ENCODE measurements around the gene PTOV1.

PTOV1 gene

GRCh38 chr19:49831592-49831991, 19.4 kb upstream of the PTOV1 start:
- ChIA-PET CTCF (no interaction called here), POLR2A (interaction anchor here (0.6 kb wide), 1 partner anchor 10 kb away, joined by 3 read pairs; no protein-coding TSS in a partner anchor)
- no peak for DNase-seq (ENCODE audit: low read depth, low spot score)
- TF ChIP-seq CTCF (IDR thresholded peaks at IDR 0.05; ENCODE audit: insufficient read depth, low read length, missing control alignments), result no peak
- no peak overlapping the region for H3K4me3 ChIP-seq (ENCODE audit: low read depth, low read length)

DNA sequence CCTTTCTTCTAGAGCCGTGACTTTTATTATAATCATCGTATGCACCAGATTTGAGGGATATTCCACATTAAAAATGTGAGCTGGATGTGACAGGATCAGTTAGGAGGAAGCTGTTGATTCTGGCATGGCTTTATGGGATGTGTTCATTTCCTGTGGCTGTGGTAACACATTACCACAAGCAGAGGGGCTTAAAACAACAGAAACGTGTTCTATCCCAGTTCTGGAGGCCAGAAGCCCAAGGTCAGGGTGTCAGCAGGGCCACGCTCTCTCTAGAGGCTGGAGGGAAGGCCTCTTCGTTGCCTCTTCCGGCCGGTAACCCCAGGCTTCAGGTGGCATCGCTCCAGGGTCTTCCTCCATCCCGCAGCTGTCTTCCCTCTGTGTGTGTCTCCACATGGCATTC, 18.4 kb upstream of the PTOV1 start:
- H3K4me3 ChIP-seq (ENCODE audit: low read depth, low read length), result no peak overlapping the region
- DNase-seq (ENCODE audit: low read depth, low spot score), result no peak
- TF ChIP-seq CTCF (IDR thresholded peaks at IDR 0.05; ENCODE audit: insufficient read depth, low read length, missing control alignments), result no peak
- ChIA-PET CTCF (no interaction called here), POLR2A (interaction anchor here (0.6 kb wide), 1 partner anchor 66 kb away, joined by 3 read pairs; the partner anchor contains the start of gene AP2A1)

- H3K4me3 ChIP-seq (ENCODE audit: low read depth, low read length), result no peak overlapping the region
- no peak for DNase-seq (ENCODE audit: low read depth, low spot score)
- ChIA-PET CTCF (no interaction called here), POLR2A (no interaction called here)
- TF ChIP-seq CTCF (IDR thresholded peaks at IDR 0.05; ENCODE audit: insufficient read depth, low read length, missing control alignments), result no peak
These were observed 17.4 kb upstream of the PTOV1 start for GRCh38 chr19:49833599-49833998.

DNA sequence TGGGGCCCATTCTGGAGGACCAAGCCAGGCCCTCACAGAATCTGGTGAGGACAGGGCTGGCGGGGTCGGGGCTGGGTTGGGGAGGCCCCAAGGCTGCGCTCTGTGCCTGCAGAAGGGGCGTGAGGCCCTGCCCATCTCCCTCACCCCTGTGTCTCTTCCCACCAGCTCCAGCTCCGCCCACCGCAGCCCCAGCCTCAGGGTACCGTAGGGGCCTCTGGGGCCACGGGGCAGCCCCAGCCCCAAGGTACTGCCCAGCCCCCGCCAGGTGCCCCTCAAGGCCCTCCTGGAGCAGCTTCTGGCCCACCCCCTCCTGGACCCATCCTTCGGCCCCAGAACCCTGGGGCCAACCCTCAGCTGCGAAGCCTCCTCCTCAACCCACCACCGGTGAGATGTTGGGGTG, 15.4 kb upstream of the PTOV1 start:
- POLR2A ChIA-PET, result no interaction called here

GRCh38 chr19:49836176-49837008, 14.6 kb upstream of the PTOV1 start:
- no peak for TF ChIP-seq CTCF (IDR thresholded peaks at IDR 0.05; ENCODE audit: insufficient read depth, low read length, missing control alignments)
- no peak for DNase-seq (ENCODE audit: low read depth, low spot score)
- H3K4me3 ChIP-seq (ENCODE audit: low read depth, low read length), result no peak overlapping the region
- CTCF ChIA-PET, result interaction anchor here (1.5 kb wide), 1 partner anchor 12 kb away, joined by 3 read pairs; no protein-coding TSS in a partner anchor
- POLR2A ChIA-PET, result interaction anchor here (1.1 kb wide), 1 partner anchor 14 kb away, joined by 4 read pairs; the partner anchor contains the start of gene PTOV1

More for the DNA sequence above, 15.4 kb upstream of the PTOV1 start:
- CTCF ChIA-PET, result no interaction called here
- no peak for TF ChIP-seq CTCF (IDR thresholded peaks at IDR 0.05; ENCODE audit: insufficient read depth, low read length, missing control alignments)
- no peak for DNase-seq (ENCODE audit: low read depth, low spot score)
- H3K4me3 ChIP-seq (ENCODE audit: low read depth, low read length), result no peak overlapping the region

DNA sequence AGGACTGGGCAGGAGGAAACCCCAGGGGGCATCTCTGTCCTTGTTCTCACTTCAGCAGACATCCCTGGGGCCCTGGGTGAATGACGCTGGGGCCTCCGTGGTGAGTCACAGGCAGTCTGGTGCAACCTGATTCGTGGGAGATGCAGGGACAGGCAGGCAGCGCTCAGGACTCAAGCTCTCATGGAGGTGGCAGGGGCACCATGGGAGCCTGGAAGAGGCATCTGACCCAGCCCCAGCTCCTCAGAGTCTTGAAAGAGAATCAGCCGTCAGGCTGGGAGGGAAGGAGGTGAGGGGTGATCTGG, 14.0 kb upstream of the PTOV1 start:
- TF ChIP-seq CTCF (IDR thresholded peaks at IDR 0.05; ENCODE audit: insufficient read depth, low read length, missing control alignments), result no peak
- POLR2A ChIA-PET, result interaction anchor here (1.1 kb wide), 1 partner anchor 14 kb away, joined by 4 read pairs; the partner anchor contains the start of gene PTOV1
- DNase-seq (ENCODE audit: low read depth, low spot score), result no peak
- CTCF ChIA-PET, result interaction anchor here (1.5 kb wide), 1 partner anchor 12 kb away, joined by 3 read pairs; no protein-coding TSS in a partner anchor
- H3K4me3 ChIP-seq (ENCODE audit: low read depth, low read length), result no peak overlapping the region

Measured in AG04449 (cell line).